LHCN-M2 (cell line): ENCODE data around the gene FYB1. TPM values are rescaled to one million over a fixed set of nuclear protein-coding genes. Genes with fewer than 3 reads are reported as not detected.
A peak's percentile ranks its signal among the peaks of the same experiment; 100 is the strongest.
"Not testable (repeated sequence)": the region's sequence is repeated elsewhere in the genome, so short reads cannot be mapped to it uniquely, and the experiment has no call there.

Experiments used
- DNase-seq: peaks from one replicate; pipeline ENCODE4 v3.0.0-alpha.2; 2012; ENCODE audit warnings: low read depth
- polyA plus RNA-seq: library from polyadenylated mRNA; unstranded; fragments of >200 nt; gene quantifications from one replicate; pipeline ENCODE4 v1.2.1, GENCODE V29; 2012; ENCODE audit warnings: missing spikeins
- total RNA-seq: library from RNA; depleted of rRNA; stranded (reverse); fragments of >200 nt; gene quantifications from 2 replicates; pipeline ENCODE4 v1.2.3, GENCODE V29; 2014; rRNA removed

Gene FYB1
- total RNA-seq = not detected in 2 replicates
- not detected for polyA plus RNA-seq

- DNase-seq = no peak
Observed at GRCh38 chr5:39219437-39219836, at the start of gene FYB1. FYB1 (minus strand) TSS chr5:39219563; CDS start chr5:39202960, 16,603 bp downstream.

- no peak for DNase-seq
Observed at GRCh38 chr5:39267186-39267585, 47.8 kb upstream of the FYB1 start.

GRCh38 chr5:39266442-39266841 lies 47.1 kb upstream of the FYB1 start:
- peak; percentile 6 for DNase-seq

- DNase-seq = no peak
Observed at GRCh38 chr5:39264528-39264927, 45.2 kb upstream of the FYB1 start.

GRCh38 chr5:39262981-39263380 lies 43.6 kb upstream of the FYB1 start:
- no peak for DNase-seq

GRCh38 chr5:39260095-39260494 lies 40.7 kb upstream of the FYB1 start:
- no peak for DNase-seq

- DNase-seq = no peak
Observed at GRCh38 chr5:39257554-39257953, 38.2 kb upstream of the FYB1 start.

GRCh38 chr5:39256477-39257235 lies 37.3 kb upstream of the FYB1 start:
- peak; percentile 66 for DNase-seq

- DNase-seq = no peak
Observed at GRCh38 chr5:39255406-39255805, 36.0 kb upstream of the FYB1 start.

- no peak for DNase-seq
Observed at GRCh38 chr5:39254671-39255070, 35.3 kb upstream of the FYB1 start.

- peak; percentile 12 for DNase-seq
Observed at GRCh38 chr5:39253196-39253595, 33.8 kb upstream of the FYB1 start.

GRCh38 chr5:39249564-39250274 lies 30.4 kb upstream of the FYB1 start:
- DNase-seq = no peak

- no peak for DNase-seq
Observed at GRCh38 chr5:39249069-39249468, 29.7 kb upstream of the FYB1 start.

- DNase-seq = no peak
Observed at GRCh38 chr5:39240750-39241149, 21.4 kb upstream of the FYB1 start.

GRCh38 chr5:39238366-39239105 lies 19.2 kb upstream of the FYB1 start:
- no peak for DNase-seq

GRCh38 chr5:39236718-39237117 lies 17.4 kb upstream of the FYB1 start:
- no peak for DNase-seq

- no peak for DNase-seq
Observed at GRCh38 chr5:39235648-39236047, 16.3 kb upstream of the FYB1 start.

GRCh38 chr5:39234494-39234893 lies 15.1 kb upstream of the FYB1 start:
- DNase-seq = not testable (repeated sequence)

- no peak for DNase-seq
Observed at GRCh38 chr5:39233783-39234182, 14.4 kb upstream of the FYB1 start.

GRCh38 chr5:39231705-39232525 lies 12.6 kb upstream of the FYB1 start:
- DNase-seq = peak; percentile 10

- no peak for DNase-seq
Observed at GRCh38 chr5:39228596-39228995, 9.2 kb upstream of the FYB1 start.
